Right lobe of liver (tissue), 6 donors: ENCODE results near the gene RNF214. TPM values are rescaled to one million over a fixed set of nuclear protein-coding genes. Genes with fewer than 3 reads are reported as not detected.

Experiments used
- ATAC-seq, 4 donors: fragments of 200-7000 bp; cut with Tn5 transposase; one replicate each; pipeline ENCODE4 v1.9.1; 2020; ENCODE audit warnings: mild to moderate bottlenecking in 4 of 4, moderate library complexity in 4 of 4
- DNase-seq, 3 donors: peaks; one replicate each; pipeline ENCODE4 v3.0.0-alpha.2; 2020
- H3K27ac ChIP-seq, 3 donors: fragments of 200-600 bp; one replicate each; pipeline ENCODE4 v1.8.0; 2022
- H3K27me3 ChIP-seq, 2 donors: fragments of 200-600 bp; one replicate each; pipeline ENCODE4 v1.8.0; 2022
- H3K36me3 ChIP-seq, 4 donors: fragments of 200-600 bp; sonication (generic) in 1 of 4; one replicate each; pipeline versions ENCODE4 v1.5.1 to v1.8.0; 2017 to 2022; ENCODE audit warnings: control low read depth in 1 of 4
- H3K4me1 ChIP-seq, 4 donors: fragments of 200-600 bp; sonication (generic) in 1 of 4; one replicate each; pipeline versions ENCODE4 v1.5.1 to v1.8.0; 2017 to 2022; ENCODE audit warnings: control low read depth in 1 of 4
- H3K4me3 ChIP-seq, 3 donors: fragments of 200-600 bp; one replicate each; pipeline ENCODE4 v1.8.0; 2022
- H3K9me3 ChIP-seq, 4 donors: fragments of 200-600 bp; sonication (generic) in 1 of 4; one replicate each; pipeline versions ENCODE4 v1.5.1 to v1.8.0; 2017 to 2022; ENCODE audit warnings: control low read depth in 1 of 4
- POLR2A ChIP-seq: fragments of 450-650 bp; IDR thresholded peaks from one replicate; pipeline ENCODE4 v1.6.1; 2017; ENCODE audit warnings: antibody characterized with exemption, mild to moderate bottlenecking
- WGBS: methylation state at CpG from one replicate; pipeline ENCODE4 v1.1.6; 2018; ENCODE audit warnings: low coverage, low lambda C conversion rate; ENCODE audit not compliant: insufficient coverage; ENCODE audit errors: missing lambda C conversion rate; 5-methylcytosine and 5-hydroxymethylcytosine counted together
- intact Hi-C, 2 donors: fragments of 100-400 bp; cut with DNase I; formaldehyde crosslinking; loops; one replicate each; pipeline versions ENCODE4 v1.11.2 to v1.14.1; 2022
- total RNA-seq, 6 experiments: library from RNA; depleted of rRNA in 2 of 6; stranded (reverse); fragments of >200 nt in 2 of 6; fragmentation: NEBNext Ultra II Directional in 3 of 6; extraction: Animal tissue kit (Norgen Biotek cat#: 25700) in 3 of 6; gene quantifications; one replicate each; pipeline versions ENCODE4 v1.1.0 to v1.2.4, GENCODE V29; 2016 to 2023
- TF ChIP-seq, protein P1 (sequence below), 4 donors: fragments of 200-600 bp in 3 of 4; fragments of 450-650 bp in 1 of 4; IDR thresholded peaks; one replicate each; pipeline versions ENCODE4 v1.5.1 to v1.8.0; 2016 to 2022; ENCODE audit warnings: antibody characterized with exemption in 4 of 4, mild to moderate bottlenecking in 2 of 4
- donor health status: DM: no; HTN: yes; CAD: no.
- donor health status: DM: no; HTN: no; CAD: no.
- donor health status: DM: no; HTN: no; CAD: no.
- donor health status: DM: no; HTN: yes; CAD: no.
- donor health status: DM: no; HTN: yes; CAD: no.

The RNF214 gene
- total RNA-seq, 6 experiments from 2014 or later, result 5.6 to 9.4 (median 7.3) TPM

- ATAC-seq (no peak), DNase-seq (peak in 1 of 3 donors; percentile 38)
- Histone ChIP-seq H3K9me3 (no peaks in the 10 kb centered on the region), H3K4me3 (no peak overlapping the region), H3K4me1 (peaks cover 0 to 11% (median 6%) of the 10 kb centered on the region in 4 donors), H3K36me3 (peaks cover 0 to 36% (median 12%) of the 10 kb centered on the region in 4 donors), H3K27ac (no peak overlapping the region), H3K27me3 (no peaks in the 10 kb centered on the region)
- WGBS, result 90% methylated on average over 11 of the region's 11 CpGs
- no peak for TF ChIP-seq POLR2A
- TF ChIP-seq, protein P1, sequence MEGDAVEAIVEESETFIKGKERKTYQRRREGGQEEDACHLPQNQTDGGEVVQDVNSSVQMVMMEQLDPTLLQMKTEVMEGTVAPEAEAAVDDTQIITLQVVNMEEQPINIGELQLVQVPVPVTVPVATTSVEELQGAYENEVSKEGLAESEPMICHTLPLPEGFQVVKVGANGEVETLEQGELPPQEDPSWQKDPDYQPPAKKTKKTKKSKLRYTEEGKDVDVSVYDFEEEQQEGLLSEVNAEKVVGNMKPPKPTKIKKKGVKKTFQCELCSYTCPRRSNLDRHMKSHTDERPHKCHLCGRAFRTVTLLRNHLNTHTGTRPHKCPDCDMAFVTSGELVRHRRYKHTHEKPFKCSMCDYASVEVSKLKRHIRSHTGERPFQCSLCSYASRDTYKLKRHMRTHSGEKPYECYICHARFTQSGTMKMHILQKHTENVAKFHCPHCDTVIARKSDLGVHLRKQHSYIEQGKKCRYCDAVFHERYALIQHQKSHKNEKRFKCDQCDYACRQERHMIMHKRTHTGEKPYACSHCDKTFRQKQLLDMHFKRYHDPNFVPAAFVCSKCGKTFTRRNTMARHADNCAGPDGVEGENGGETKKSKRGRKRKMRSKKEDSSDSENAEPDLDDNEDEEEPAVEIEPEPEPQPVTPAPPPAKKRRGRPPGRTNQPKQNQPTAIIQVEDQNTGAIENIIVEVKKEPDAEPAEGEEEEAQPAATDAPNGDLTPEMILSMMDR (IDR thresholded peaks at IDR 0.05), result no peak
- intact Hi-C loops, result loop anchor here in 1 of 2 donors (10.0 kb wide), 2 partner anchors 53 to 373 kb away; partner anchors contain the start of gene SIDT2
Measured at GRCh38 chr11:117228091-117228490, 4.4 kb upstream of the RNF214 start.

DNA sequence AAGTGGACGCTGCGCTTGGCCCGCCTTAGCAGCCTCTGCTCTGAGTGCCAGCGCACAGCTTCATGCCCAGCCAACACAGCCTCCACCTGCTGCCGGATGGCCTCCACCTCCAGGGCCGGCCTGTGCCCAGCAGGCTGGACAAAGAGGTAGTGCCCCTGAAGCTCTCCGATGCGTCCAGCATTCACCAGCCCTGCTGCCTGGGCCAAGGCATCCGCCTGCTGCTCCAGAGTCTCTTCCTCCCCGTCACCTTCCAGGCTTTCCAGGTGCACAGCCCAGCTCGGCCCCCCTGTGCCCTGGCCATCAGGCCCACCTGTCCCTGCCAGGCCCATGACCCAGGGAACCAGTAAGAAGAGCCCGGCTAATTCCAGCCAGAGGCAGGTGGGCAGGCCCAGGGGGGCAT, 3.1 kb upstream of the RNF214 start:
- 88% methylated on average over 3 of the region's 12 CpGs for WGBS
- H3K9me3 ChIP-seq, result no peaks in the 10 kb centered on the region
- peaks cover 0 to 35% (median 7%) of the 10 kb centered on the region in 4 donors for H3K36me3 ChIP-seq
- H3K4me3 ChIP-seq, result no peak overlapping the region
- no peaks in the 10 kb centered on the region for H3K27me3 ChIP-seq
- no peak overlapping the region for H3K27ac ChIP-seq
- ATAC-seq (no peak), DNase-seq (no peak)
- intact Hi-C loops, result loop anchor here in 1 of 2 donors (10.0 kb wide), 2 partner anchors 55 to 375 kb away; partner anchors contain the start of gene SIDT2
- no peak for TF ChIP-seq POLR2A
- TF ChIP-seq, protein P1 (IDR thresholded peaks at IDR 0.05), result no peak
- peaks cover 0 to 18% (median 6%) of the 10 kb centered on the region in 4 donors for H3K4me1 ChIP-seq

DNA sequence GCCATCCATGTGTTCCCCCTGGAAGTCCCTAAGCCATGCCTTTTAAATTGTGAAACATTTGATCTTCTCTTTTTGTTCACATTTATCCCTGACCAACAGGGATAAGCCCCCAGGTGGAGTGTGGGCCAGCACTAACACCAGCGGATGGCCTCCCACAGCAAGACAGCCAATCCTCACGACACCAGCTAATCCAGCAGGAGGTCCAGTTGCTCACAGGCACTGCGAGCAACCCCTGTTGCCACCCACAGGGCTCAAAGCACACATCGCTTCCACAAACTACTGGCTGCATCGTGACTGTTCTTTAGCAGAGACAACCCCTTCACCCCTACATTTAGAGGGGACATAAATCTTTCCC, 2.6 kb upstream of the RNF214 start:
- H3K27me3 ChIP-seq, result no peaks in the 10 kb centered on the region
- 71% methylated on average over 2 of the region's 5 CpGs for WGBS
- no peak overlapping the region for H3K4me3 ChIP-seq
- no peaks in the 10 kb centered on the region for H3K9me3 ChIP-seq
- no peak for ATAC-seq
- H3K27ac ChIP-seq, result no peak overlapping the region
- peaks cover 0 to 35% (median 7%) of the 10 kb centered on the region in 4 donors for H3K36me3 ChIP-seq
- TF ChIP-seq, protein P1 (IDR thresholded peaks at IDR 0.05), result no peak
- no peak for TF ChIP-seq POLR2A
- intact Hi-C loops, result loop anchor here in 1 of 2 donors (10.0 kb wide), 2 partner anchors 55 to 375 kb away; partner anchors contain the start of gene SIDT2
- DNase-seq, result no peak
- H3K4me1 ChIP-seq, result peaks cover 0 to 18% (median 6%) of the 10 kb centered on the region in 4 donors

- DNase-seq (no peak), ATAC-seq (no peak)
- 26% methylated on average over 12 of the region's 12 CpGs for WGBS
- Histone ChIP-seq H3K4me1 (peaks cover 0 to 18% (median 6%) of the 10 kb centered on the region in 4 donors), H3K36me3 (peaks cover 0 to 33% (median 7%) of the 10 kb centered on the region in 4 donors), H3K9me3 (no peaks in the 10 kb centered on the region), H3K27ac (peak overlapping the region in 1 of 3 donors; percentile 89), H3K4me3 (peak overlapping the region in 1 of 3 donors; percentile 97), H3K27me3 (no peaks in the 10 kb centered on the region)
- TF ChIP-seq POLR2A, result no peak
- TF ChIP-seq, protein P1 (IDR thresholded peaks at IDR 0.05), result no peak
- intact Hi-C loops, result no loop called here
Measured at GRCh38 chr11:117230286-117230961, 2.0 kb upstream of the RNF214 start.
